ENCODE measurements around the gene BICC1.
A peak's percentile ranks its signal among the peaks of the same experiment; 100 is the strongest.

BICC1 gene

GRCh38 chr10:58475322-58476277 is 37.1 kb upstream of the BICC1 start:
- H3K36me3 ChIP-seq (replicated peaks): no peaks in the 10 kb centered on the region
- H3K4me3 ChIP-seq (ENCODE audit: low read depth, low read length): peak overlapping the region; percentile 20
- H3K27ac ChIP-seq: peak overlapping the region; percentile 89
- in situ Hi-C loops (cut with HindIII; ENCODE audit: low pct_ligation_motif_present, low sequenced_read_pairs): no loop called here
- DNase-seq: peak; percentile 71
- no peak for TF ChIP-seq CTCF (IDR thresholded peaks at IDR 0.05; ENCODE audit: low read depth, low read length, missing control alignments)
- no peaks in the 10 kb centered on the region for H3K27me3 ChIP-seq (replicated peaks)

- DNase-seq: peak; percentile 34
- no peak overlapping the region for H3K4me3 ChIP-seq (ENCODE audit: low read depth, low read length)
- TF ChIP-seq CTCF (IDR thresholded peaks at IDR 0.05; ENCODE audit: low read depth, low read length, missing control alignments): no peak
- in situ Hi-C loops (cut with HindIII; ENCODE audit: low pct_ligation_motif_present, low sequenced_read_pairs): no loop called here
- H3K27me3 ChIP-seq (replicated peaks): no peaks in the 10 kb centered on the region
- no peaks in the 10 kb centered on the region for H3K36me3 ChIP-seq (replicated peaks)
- no peak overlapping the region for H3K27ac ChIP-seq
These were observed 35.5 kb upstream of the BICC1 start for GRCh38 chr10:58477122-58477521.

DNA sequence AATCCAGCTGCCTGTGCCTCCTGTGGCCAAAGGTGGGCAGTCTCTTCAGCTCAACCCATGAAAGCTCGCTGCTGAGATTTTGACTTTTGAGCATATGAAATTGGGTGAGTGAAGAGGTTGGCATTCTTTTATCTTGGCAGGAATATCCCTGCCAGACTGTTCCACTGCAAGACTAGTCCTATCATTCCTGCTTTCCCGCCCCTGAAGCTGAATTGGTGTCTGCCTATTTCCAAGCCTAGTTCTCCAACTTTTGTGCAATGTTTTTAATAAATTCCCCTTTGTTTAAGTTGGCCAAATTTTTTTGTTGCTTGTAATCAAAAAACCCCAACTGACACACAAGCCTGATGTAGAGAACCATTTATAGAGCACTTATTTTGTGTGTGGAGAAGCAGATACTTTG is 34.8 kb upstream of the BICC1 start:
- TF ChIP-seq CTCF (IDR thresholded peaks at IDR 0.05; ENCODE audit: low read depth, low read length, missing control alignments): peak; percentile 23
- no peak for DNase-seq
- Histone ChIP-seq H3K27me3 (replicated peaks) (no peaks in the 10 kb centered on the region), H3K36me3 (replicated peaks) (no peaks in the 10 kb centered on the region), H3K27ac (no peak overlapping the region), H3K4me3 (ENCODE audit: low read depth, low read length) (no peak overlapping the region)
- in situ Hi-C loops (cut with HindIII; ENCODE audit: low pct_ligation_motif_present, low sequenced_read_pairs): no loop called here

DNA sequence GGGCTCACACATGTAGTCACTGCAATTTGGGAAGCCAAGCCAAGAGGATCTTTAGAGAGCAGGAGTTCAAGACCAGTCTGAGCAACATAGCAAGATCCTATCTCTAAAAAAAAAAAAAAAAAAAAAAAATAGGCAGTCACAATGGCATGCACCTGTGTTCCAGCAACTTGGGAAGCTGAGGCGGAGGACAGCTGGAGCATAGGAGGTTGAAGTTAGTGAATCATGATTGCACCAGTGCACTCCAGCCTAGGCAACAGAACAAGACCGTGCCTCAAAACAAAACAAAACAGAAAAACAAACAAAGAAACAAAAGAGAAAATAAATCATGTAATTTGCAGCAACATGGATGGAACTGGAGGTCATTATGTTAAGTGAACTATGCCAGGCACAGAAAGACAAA is 33.6 kb upstream of the BICC1 start:
- in situ Hi-C loops (cut with HindIII; ENCODE audit: low pct_ligation_motif_present, low sequenced_read_pairs): no loop called here
- DNase-seq: no peak
- no peak for TF ChIP-seq CTCF (IDR thresholded peaks at IDR 0.05; ENCODE audit: low read depth, low read length, missing control alignments)
- Histone ChIP-seq H3K27ac (no peak overlapping the region), H3K4me3 (ENCODE audit: low read depth, low read length) (no peak overlapping the region), H3K36me3 (replicated peaks) (no peaks in the 10 kb centered on the region), H3K27me3 (replicated peaks) (no peaks in the 10 kb centered on the region)

DNA sequence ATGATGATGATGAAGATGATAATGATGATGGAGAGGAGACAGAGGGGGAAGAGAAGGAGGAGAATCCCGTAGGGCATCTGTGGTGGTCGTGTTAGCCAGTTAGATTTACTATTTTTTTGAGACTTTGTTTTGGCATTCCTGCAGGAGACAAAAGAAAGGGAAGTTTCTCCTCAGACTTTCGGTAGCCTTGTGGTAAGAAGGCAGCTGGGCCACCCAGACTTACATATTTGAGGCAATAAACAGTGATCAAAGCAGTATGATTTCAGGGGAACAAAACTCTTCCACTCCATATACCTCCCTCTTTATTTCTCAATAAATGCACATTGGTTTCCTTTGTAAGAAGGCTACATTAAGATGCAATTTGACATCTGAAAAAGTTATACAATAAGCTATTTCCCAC is 32.4 kb upstream of the BICC1 start:
- no peak for TF ChIP-seq CTCF (IDR thresholded peaks at IDR 0.05; ENCODE audit: low read depth, low read length, missing control alignments)
- DNase-seq: no peak
- in situ Hi-C loops (cut with HindIII; ENCODE audit: low pct_ligation_motif_present, low sequenced_read_pairs): no loop called here

More for the DNA sequence above, 32.4 kb upstream of the BICC1 start:
- no peak overlapping the region for H3K27ac ChIP-seq
- H3K4me3 ChIP-seq (ENCODE audit: low read depth, low read length): no peak overlapping the region
- no peaks in the 10 kb centered on the region for H3K36me3 ChIP-seq (replicated peaks)
- H3K27me3 ChIP-seq (replicated peaks): no peaks in the 10 kb centered on the region

Measured in brain microvascular endothelial cell (primary cell).